H9 (cell line): ENCODE data around the gene RAI14. TPM values are rescaled to one million over a fixed set of nuclear protein-coding genes. Genes with fewer than 3 reads are reported as not detected.

Source experiments
- DNase-seq: peaks from one replicate; pipeline ENCODE4 v3.0.0-alpha.2; 2017
- H2AFZ ChIP-seq: one replicate; pipeline ENCODE4 v1.6.1; 2013; ENCODE audit warnings: mild to moderate bottlenecking, low read length, control low read depth, moderate library complexity
- H2AK5ac ChIP-seq: 2 replicates; pipeline ENCODE4 v1.6.1; 2013; ENCODE audit warnings: low read length, control low read depth, mixed read lengths; ENCODE audit not compliant: insufficient read length
- H2BK120ac ChIP-seq: one replicate; pipeline ENCODE4 v1.6.1; 2013; ENCODE audit warnings: low read depth, mild to moderate bottlenecking, low read length, control low read depth, inconsistent platforms; ENCODE audit not compliant: poor library complexity, severe bottlenecking
- H2BK12ac ChIP-seq: 2 replicates; pipeline ENCODE4 v1.6.1; 2013; ENCODE audit warnings: low read length, control low read depth, mixed read lengths, low read depth; ENCODE audit not compliant: insufficient read length
- H2BK15ac ChIP-seq: 2 replicates; pipeline ENCODE4 v1.6.1; 2013; ENCODE audit warnings: low read depth, low read length, control low read depth
- H2BK20ac ChIP-seq: one replicate; pipeline ENCODE4 v1.6.1; 2013; ENCODE audit warnings: low read depth, mild to moderate bottlenecking, low read length, control low read depth, inconsistent platforms; ENCODE audit not compliant: poor library complexity, severe bottlenecking
- H2BK5ac ChIP-seq: 2 replicates; pipeline ENCODE4 v1.6.1; 2013; ENCODE audit warnings: low read length, control low read depth, mixed read lengths; ENCODE audit not compliant: insufficient read length
- H3K14ac ChIP-seq: 2 replicates; pipeline ENCODE4 v1.6.1; 2013; ENCODE audit warnings: low read length, control low read depth; ENCODE audit not compliant: insufficient read depth
- H3K18ac ChIP-seq: 2 replicates; pipeline ENCODE4 v1.6.1; 2013; ENCODE audit warnings: low read depth, mild to moderate bottlenecking, mixed read lengths, low read length, control low read depth; ENCODE audit not compliant: insufficient read length
- H3K23ac ChIP-seq: 2 replicates; pipeline ENCODE4 v1.6.1; 2013; ENCODE audit warnings: low read length, control low read depth, mixed read lengths, low read depth; ENCODE audit not compliant: insufficient read length
- H3K23me2 ChIP-seq: 2 replicates; pipeline ENCODE4 v1.6.1; 2013; ENCODE audit warnings: low read depth, mild to moderate bottlenecking, mixed read lengths, low read length, control low read depth; ENCODE audit not compliant: insufficient read length, poor library complexity, severe bottlenecking
- H3K27ac ChIP-seq: 2 replicates; pipeline ENCODE4 v1.5.1; 2013; ENCODE audit warnings: low read length, control low read depth, mixed read lengths, low read depth; ENCODE audit not compliant: insufficient read length
- H3K27me3 ChIP-seq: 2 replicates; pipeline ENCODE4 v1.6.1; 2013; ENCODE audit warnings: low read length, control low read depth, inconsistent platforms; ENCODE audit not compliant: insufficient read depth
- H3K4ac ChIP-seq: 2 replicates; pipeline ENCODE4 v1.6.1; 2013; ENCODE audit warnings: low read depth, mild to moderate bottlenecking, control low read depth, inconsistent platforms, low read length, moderate library complexity
- H3K4me1 ChIP-seq: 2 replicates; pipeline ENCODE4 v1.6.1; 2013; ENCODE audit warnings: low read length, control low read depth, inconsistent platforms; ENCODE audit not compliant: insufficient read depth
- H3K4me2 ChIP-seq: 2 replicates; pipeline ENCODE4 v1.6.1; 2013; ENCODE audit warnings: low read length, control low read depth, mixed read lengths; ENCODE audit not compliant: insufficient read length, insufficient read depth
- H3K56ac ChIP-seq: 2 replicates; pipeline ENCODE4 v1.6.1; 2013; ENCODE audit warnings: low read depth, mild to moderate bottlenecking, mixed read lengths, low read length, control low read depth; ENCODE audit not compliant: insufficient read length
- H3K79me1 ChIP-seq: 2 replicates; pipeline ENCODE4 v1.6.1; 2013; ENCODE audit warnings: low read depth, mild to moderate bottlenecking, moderate library complexity, low read length, control low read depth, inconsistent platforms; ENCODE audit not compliant: insufficient read depth, poor library complexity, severe bottlenecking
- H3K79me2 ChIP-seq: 2 replicates; pipeline ENCODE4 v1.6.1; 2013; ENCODE audit warnings: low read length, control low read depth, inconsistent platforms; ENCODE audit not compliant: insufficient read depth
- H3K9ac ChIP-seq: 2 replicates; pipeline ENCODE4 v1.6.1; 2013; ENCODE audit warnings: low read length, control low read depth, mixed read lengths; ENCODE audit not compliant: insufficient read length; ENCODE audit errors: extremely low read depth
- H3K9me3 ChIP-seq: one replicate; pipeline ENCODE4 v1.6.1; 2013; ENCODE audit warnings: low read depth, low read length, inconsistent platforms; ENCODE audit not compliant: control insufficient read depth
- H3T11ph ChIP-seq: one replicate; pipeline ENCODE4 v1.6.1; 2013; ENCODE audit warnings: mild to moderate bottlenecking, low read length, control low read depth, inconsistent platforms
- H4K20me1 ChIP-seq: one replicate; pipeline ENCODE4 v1.6.1; 2013; ENCODE audit not compliant: control insufficient read depth, insufficient read length, insufficient read depth
- H4K5ac ChIP-seq: 2 replicates; pipeline ENCODE4 v1.6.1; 2013; ENCODE audit warnings: low read depth, mild to moderate bottlenecking, mixed read lengths, low read length, control low read depth; ENCODE audit not compliant: insufficient read length
- H4K8ac ChIP-seq: replicated peaks from 2 replicates; pipeline ENCODE4 v1.6.1; 2013; ENCODE audit warnings: low read length, control low read depth, mixed read lengths, low read depth; ENCODE audit not compliant: insufficient read length
- H4K91ac ChIP-seq: 2 replicates; pipeline ENCODE4 v1.6.1; 2013; ENCODE audit warnings: low read depth, mild to moderate bottlenecking, moderate library complexity, mixed read lengths, low read length, control low read depth; ENCODE audit not compliant: insufficient read length
- H3K27ac Mint-ChIP-seq, 3 experiments: 2 replicates in 2 of 3; 3 replicates in 1 of 3; pipeline ENCODE4 v1.8.0; 2020 to 2021; ENCODE audit warnings: mixed read lengths in 3 of 3, mild to moderate bottlenecking in 1 of 3, moderate library complexity in 1 of 3
- H3K27me3 Mint-ChIP-seq: 2 replicates; pipeline ENCODE4 v1.8.0; 2021; ENCODE audit warnings: low read depth, mild to moderate bottlenecking, moderate library complexity, mixed read lengths
- H3K36me3 Mint-ChIP-seq, 3 experiments: 2 replicates in 2 of 3; 3 replicates in 1 of 3; pipeline ENCODE4 v1.8.0; 2020 to 2021; ENCODE audit warnings: low read depth in 3 of 3, mixed read lengths in 3 of 3; ENCODE audit not compliant: insufficient read depth in 1 of 3
- H3K4me1 Mint-ChIP-seq, 2 experiments: 2 replicates each; pipeline ENCODE4 v1.8.0; 2020; ENCODE audit warnings: mixed read lengths in 2 of 2
- H3K4me3 Mint-ChIP-seq, 2 experiments: 2 replicates in 1 of 2; 3 replicates in 1 of 2; pipeline ENCODE4 v1.8.0; 2020 to 2021; ENCODE audit warnings: mild to moderate bottlenecking in 2 of 2, mixed read lengths in 2 of 2, moderate library complexity in 1 of 2
- H3K9me3 Mint-ChIP-seq, 2 experiments: 2 replicates in 1 of 2; 3 replicates in 1 of 2; pipeline ENCODE4 v1.8.0; 2020; ENCODE audit warnings: mild to moderate bottlenecking in 2 of 2, mixed read lengths in 2 of 2, moderate library complexity in 1 of 2
- CTCF ChIP-seq: fragments of 200-600 bp; sonication (generic); conservative IDR thresholded peaks from 3 replicates; pipeline ENCODE4 v1.8.0; 2021; ENCODE audit warnings: antibody characterized with exemption, mild to moderate bottlenecking
- WGBS: extraction: QIAGEN DNeasy Blood & Tissue Kit; methylation state at CpG from one replicate; pipeline ENCODE4 v1.1.7; 2013; ENCODE audit warnings: missing lambda C conversion rate, low lambda C conversion rate, mixed read lengths; ENCODE audit not compliant: insufficient read length; ENCODE audit errors: extremely low coverage; 5-methylcytosine and 5-hydroxymethylcytosine counted together
- total RNA-seq: library from RNA; stranded (reverse); gene quantifications from 2 replicates; pipeline ENCODE4 v1.2.1, GENCODE V29; 2021

RAI14 gene
- total RNA-seq, 1 experiment from 2014 or later: 127 TPM

- no peak overlapping the region for H2BK20ac ChIP-seq
- no peak overlapping the region for H2AK5ac ChIP-seq
- no peak for TF ChIP-seq CTCF
- Mint-ChIP-seq H3K27ac (peak overlapping the region; percentile 31 to 66 (median 40); a peak in 3 of 7 replicates), H3K4me3 (peak overlapping the region; percentile 2 to 21; a peak in 1 of 5 replicates), H3K27me3 (no peaks in the 10 kb centered on the region), H3K4me1 (peaks cover 44 to 54% of the 10 kb centered on the region in 2 experiments), H3K36me3 (peaks cover 6 to 11% (median 10%) of the 10 kb centered on the region in 3 experiments; a peak in 5 of 7 replicates), H3K9me3 (no peaks in the 10 kb centered on the region; a peak in 1 of 5 replicates)
- H3K4ac ChIP-seq: no peak overlapping the region
- H3K23ac ChIP-seq: no peak overlapping the region
- no peak overlapping the region for H2BK120ac ChIP-seq
- H2BK12ac ChIP-seq: no peak overlapping the region
- H3K27ac ChIP-seq: peak overlapping the region; percentile 92
- peak overlapping the region; percentile 31 for H3K4me2 ChIP-seq
- no CpG with 5 or more reads among the region's 8 CpGs for WGBS
- no peak overlapping the region for H3K56ac ChIP-seq
- no peak overlapping the region for H2AFZ ChIP-seq
- no peak overlapping the region for H3K18ac ChIP-seq
- no peak overlapping the region for H3K9ac ChIP-seq
- DNase-seq: no peak
- H4K8ac ChIP-seq: no peak overlapping the region
- H3K79me2 ChIP-seq: peaks cover 23% of the 10 kb centered on the region; the same call in 1 of the 2 replicates
- no peaks in the 10 kb centered on the region for H3K9me3 ChIP-seq
- H3K4me1 ChIP-seq: peaks cover 22% of the 10 kb centered on the region; the same call in 1 of the 2 replicates
- H3T11ph ChIP-seq: no peak overlapping the region
- no peaks in the 10 kb centered on the region for H3K27me3 ChIP-seq
- no peaks in the 10 kb centered on the region for H3K23me2 ChIP-seq
- no peak overlapping the region for H4K91ac ChIP-seq
- no peak overlapping the region for H2BK5ac ChIP-seq
- no peak overlapping the region for H3K14ac ChIP-seq
- no peak overlapping the region for H2BK15ac ChIP-seq
- H4K20me1 ChIP-seq: no peaks in the 10 kb centered on the region
- no peak overlapping the region for H4K5ac ChIP-seq
- H3K79me1 ChIP-seq: no peaks in the 10 kb centered on the region
These were observed 62.9 kb downstream of the RAI14 start for GRCh38 chr5:34719029-34719428.
